8988T (cell line): Measurements from ENCODE around the gene STRA6.

Experiments
- DNase-seq: peaks from one replicate; pipeline ENCODE4 v3.0.0; 2011

STRA6 gene, protein sequence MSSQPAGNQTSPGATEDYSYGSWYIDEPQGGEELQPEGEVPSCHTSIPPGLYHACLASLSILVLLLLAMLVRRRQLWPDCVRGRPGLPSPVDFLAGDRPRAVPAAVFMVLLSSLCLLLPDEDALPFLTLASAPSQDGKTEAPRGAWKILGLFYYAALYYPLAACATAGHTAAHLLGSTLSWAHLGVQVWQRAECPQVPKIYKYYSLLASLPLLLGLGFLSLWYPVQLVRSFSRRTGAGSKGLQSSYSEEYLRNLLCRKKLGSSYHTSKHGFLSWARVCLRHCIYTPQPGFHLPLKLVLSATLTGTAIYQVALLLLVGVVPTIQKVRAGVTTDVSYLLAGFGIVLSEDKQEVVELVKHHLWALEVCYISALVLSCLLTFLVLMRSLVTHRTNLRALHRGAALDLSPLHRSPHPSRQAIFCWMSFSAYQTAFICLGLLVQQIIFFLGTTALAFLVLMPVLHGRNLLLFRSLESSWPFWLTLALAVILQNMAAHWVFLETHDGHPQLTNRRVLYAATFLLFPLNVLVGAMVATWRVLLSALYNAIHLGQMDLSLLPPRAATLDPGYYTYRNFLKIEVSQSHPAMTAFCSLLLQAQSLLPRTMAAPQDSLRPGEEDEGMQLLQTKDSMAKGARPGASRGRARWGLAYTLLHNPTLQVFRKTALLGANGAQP

GRCh38 chr15:74202452-74203401 is at the start of gene STRA6:
STRA6 (minus strand) TSS chr15:74202787; CDS start chr15:74202267, 520 bp downstream.
- DNase-seq, result no peak

DNA sequence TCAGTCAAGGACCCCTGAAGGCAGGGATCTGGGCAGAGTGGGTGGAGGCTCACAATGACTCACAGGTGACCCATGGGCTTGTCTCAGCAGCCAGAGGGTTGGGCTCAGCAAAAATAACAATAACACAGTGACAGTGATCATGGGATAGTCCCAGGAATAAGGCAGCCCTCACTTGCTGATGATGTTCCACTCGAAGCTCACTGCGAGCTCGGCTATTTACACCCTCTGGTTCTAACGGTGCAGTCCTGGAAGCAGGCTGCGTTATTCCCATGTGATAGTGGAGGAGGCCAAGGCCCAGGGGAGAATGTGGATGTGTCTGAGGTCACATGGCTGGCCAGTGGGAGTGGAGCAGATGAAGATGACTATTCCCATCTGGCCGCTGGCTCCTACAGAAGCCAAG is 49.7 kb upstream of the STRA6 start:
- DNase-seq, result no peak

GRCh38 chr15:74251131-74251811 is 48.7 kb upstream of the STRA6 start:
- DNase-seq, result no peak

DNA sequence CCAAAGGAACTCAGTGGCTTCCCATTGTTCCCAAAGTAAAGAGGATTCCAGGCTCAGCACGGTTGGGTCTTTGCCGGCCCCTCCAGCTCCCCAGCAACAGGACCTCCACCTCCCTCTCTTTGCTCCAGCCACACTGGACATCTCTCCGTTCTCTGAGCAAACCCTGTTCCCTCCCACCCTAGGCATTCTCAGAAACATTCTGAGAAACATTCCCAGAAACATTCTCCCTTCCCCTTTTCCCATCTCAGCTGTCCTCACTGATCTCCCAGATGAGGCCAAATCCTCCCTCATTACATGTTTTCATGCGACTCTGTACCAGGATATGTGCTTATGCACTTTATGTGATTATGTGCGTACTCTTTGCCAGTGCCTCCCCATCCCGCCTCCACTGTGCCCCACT is 47.7 kb upstream of the STRA6 start:
- DNase-seq, result no peak

- no peak for DNase-seq
Observed at GRCh38 chr15:74245342-74245931, 42.9 kb upstream of the STRA6 start.

DNA sequence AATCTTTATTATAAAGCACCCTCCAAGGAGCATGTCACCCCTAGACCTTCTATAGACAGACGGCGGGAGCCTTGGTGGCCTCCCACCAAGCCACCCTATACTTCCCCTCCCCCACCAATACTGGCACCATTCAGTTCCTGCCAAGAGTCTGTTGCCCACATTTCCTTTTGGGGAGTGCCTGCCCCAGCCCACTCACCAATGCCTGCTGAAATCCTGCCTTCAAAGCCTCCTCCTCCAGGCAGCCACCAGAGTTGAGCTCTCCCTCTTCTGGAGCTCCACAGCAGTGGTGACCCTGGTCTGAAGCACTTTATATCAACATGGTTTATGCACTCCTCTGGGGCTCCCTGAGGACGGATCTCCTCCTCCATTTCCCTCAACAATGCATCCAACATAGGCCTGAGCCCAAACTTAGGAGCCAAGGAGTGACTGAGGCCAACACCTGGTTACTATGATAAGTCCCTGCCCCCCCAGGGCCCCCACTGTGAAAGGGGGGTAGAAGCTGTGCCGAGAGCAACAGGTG is 42.3 kb upstream of the STRA6 start:
- DNase-seq, result no peak

GRCh38 chr15:74243431-74243830 is 40.8 kb upstream of the STRA6 start:
- no peak for DNase-seq

DNA sequence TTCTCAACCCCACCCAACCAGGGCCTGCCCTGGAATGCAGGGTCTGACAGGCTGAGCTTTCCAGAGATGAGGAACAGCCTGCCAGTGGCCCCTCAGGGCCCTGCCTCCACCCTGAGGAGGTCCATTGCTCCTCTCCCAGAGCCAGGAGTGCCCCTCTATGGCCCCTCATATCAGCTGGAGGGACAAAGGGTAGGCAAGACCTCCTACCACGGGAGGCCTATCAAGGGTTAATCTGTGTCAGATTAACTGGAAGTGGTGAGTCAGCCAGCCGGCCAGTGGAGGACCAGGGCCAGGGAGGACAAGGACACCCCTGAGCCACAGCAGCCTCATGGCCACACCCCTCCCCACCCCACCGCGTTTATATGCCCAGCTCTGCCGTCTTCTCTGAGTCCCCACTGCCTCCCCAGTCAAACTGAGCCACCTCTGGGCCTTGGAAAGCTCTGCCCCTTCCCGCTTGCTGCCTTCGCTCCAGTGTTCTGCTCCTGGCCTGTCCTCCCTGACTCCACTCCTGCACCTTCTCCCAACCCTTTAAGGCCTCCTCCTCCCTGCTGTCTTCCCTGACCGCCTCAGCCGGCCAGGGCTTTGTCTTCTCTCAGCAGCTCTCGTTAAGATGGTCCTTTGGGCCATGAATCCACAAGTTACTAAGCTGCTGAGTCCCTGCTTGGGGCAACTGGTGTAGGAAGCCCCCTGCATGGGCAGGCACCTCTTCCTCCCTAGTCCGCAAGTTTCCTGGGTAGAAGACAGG is 40.0 kb upstream of the STRA6 start:
- DNase-seq, result no peak

DNA sequence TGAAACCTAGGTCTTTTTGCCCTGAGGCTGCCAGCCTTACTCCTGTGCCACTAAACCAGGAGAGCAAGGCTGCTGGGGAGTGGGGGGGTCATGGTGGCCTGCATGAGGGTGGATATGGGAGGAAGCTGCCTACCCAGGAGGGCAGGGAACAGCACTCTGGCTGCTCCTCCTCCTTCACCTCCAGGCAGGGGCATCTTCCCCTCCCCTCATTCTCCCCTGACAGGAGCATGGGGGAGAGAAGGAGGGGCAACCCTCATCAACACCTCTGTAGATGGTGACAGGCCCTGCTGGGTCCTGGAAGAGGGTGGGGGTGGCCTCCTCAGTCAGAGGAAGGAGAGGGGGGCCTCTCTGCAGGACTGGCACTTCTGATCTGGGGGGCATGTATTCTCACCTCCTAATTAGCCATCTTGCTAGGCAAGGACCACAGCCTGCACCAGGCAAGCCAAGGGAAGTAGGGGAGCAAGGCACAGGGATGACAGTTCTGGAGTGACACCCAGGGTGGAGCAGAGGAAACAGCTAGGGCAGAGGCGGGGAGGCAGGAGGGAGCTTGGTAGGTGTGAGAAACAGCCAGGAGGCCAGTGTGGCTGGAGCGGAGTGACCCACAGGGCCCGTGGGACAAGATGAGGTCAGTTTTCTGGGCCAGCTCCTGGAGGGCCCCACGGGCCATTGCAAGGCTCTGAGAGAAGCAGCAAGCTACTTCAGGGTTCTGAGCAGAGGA is 38.5 kb upstream of the STRA6 start:
- DNase-seq, result no peak

DNA sequence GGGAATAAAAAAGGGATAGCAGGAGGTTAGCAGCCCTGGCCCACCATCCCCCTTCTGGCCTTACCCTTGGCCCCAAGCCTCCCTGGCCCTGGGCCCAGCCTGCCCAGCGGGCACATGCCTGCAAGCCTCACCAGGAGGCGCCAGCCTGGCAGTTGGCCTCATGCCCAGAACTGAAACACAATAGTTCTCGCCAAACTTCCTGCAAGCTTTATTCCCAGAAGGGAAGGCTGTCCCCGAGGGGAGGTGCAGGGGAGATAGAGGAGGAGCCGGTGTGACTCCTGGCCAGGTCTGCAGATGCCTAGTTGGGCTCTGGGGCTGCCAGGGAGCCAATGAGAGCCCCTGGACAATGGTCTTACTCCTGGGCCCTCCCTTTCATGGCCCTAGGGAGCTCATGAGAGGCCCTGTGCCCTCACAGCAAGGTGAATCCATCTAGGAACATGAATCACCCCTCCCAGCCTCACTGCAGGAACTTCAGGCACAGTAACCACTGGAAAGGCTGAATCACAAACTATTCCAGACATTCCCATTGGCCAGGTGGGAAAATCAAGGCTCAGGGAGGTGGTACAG is 37.5 kb upstream of the STRA6 start:
- DNase-seq, result peak; percentile 64

DNA sequence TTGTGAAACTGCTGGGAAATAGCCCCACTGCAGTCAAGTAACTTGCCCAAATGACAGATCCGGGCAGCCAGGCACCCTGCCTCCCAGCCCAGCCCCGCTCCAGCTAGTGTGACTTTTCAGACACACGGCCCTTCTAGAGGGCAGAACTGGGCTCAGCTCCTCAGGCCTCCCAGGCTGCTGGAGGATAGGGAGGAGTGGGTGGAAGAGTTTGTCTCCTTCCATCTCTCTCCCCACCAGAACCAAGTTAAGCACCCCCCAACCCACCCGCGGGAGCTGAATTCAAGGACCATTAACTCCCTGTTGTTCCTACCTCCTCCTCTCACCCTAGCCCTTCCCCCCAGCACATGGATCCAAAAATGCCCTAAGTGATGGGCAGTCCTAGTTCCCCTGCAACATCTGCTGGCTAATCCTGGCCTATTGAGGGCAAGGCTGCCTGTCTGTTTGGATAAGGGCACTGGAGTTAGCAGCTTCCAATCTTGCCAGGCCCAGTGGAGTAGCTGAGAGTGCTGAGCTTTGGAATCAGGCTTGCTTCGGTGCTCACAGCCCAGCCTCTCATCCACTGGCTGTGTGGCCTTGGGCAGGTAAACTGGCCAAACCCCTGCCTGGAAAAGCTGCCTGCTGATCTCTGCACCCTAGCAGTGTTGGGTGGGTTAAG is 36.6 kb upstream of the STRA6 start:
- no peak for DNase-seq

DNA sequence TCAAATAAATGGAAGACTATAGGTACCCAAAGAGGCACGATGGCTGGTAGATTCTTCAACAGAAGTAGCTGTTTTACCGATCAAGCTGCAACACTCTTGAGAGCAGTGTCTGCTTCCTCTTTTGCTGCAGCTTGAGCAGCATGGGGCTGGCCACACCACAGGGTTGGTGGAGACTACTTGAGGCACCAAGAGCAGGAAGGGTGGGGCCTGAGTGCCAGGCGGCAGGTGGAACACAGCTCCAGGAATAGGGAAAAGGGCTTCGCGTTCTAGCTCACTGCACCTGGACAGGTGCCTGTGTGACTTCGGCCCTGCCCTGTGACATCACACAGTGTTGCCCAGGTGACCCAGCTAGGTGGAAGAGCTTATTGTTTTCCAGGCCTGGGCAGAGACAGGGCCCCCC is 33.4 kb upstream of the STRA6 start, which contains the start of gene CCDC33:
Gene CCDC33, plus strand, starts transcription at position 365 of the 400 bp plus-strand sequence. CDS start 394 bp downstream, outside the sequence.
- DNase-seq, result no peak

DNA sequence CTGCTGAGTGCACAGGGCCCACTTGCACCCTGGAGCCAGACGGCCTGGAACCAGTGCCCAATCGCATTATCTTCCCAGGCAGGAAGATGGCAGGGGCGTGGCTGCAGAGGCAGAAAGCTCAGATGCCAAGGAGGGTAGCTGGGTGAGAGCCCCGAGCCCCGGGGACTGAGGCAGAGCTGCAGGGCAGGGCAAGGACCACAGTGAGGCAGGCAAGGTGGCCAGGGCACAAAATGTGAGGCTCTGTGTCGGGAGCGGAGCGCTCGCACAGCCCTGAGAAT is 31.9 kb upstream of the STRA6 start:
- DNase-seq, result no peak

DNA sequence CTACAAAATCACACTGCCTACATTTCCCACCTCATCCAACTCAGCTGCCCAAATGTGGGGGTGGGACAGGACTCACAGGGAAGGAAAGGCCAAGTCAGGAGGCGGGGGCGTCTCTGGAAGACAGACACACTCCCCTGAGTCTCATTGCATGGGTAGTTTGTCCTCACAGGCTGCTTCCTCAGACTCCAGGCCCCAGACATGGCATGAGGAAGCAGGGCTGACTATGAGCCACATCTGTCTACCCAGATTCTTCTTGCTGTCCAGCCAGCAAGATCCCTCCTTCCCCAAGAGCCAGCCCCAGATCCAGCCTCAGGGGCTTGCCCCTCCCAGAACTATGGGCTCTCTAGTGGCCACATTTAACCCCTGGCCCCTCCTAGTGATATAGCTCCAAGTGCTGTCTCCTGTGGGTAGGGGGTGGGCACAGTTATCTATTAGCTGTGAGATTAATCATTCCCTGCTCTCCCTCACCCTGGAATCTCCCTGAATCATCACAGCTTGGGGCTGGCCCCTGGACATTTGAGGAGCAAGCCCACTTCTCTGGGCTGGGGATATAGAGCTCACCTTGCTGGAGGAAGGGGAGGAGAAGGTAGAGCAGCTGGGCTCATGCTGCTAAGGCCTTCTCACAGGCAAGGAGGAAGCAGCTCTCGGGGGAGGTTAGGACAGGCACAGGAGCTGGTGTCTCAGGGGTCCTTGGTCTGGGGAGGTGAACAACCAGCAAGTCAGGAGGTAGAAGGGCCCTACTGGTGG is 31.4 kb upstream of the STRA6 start:
- DNase-seq, result no peak

DNA sequence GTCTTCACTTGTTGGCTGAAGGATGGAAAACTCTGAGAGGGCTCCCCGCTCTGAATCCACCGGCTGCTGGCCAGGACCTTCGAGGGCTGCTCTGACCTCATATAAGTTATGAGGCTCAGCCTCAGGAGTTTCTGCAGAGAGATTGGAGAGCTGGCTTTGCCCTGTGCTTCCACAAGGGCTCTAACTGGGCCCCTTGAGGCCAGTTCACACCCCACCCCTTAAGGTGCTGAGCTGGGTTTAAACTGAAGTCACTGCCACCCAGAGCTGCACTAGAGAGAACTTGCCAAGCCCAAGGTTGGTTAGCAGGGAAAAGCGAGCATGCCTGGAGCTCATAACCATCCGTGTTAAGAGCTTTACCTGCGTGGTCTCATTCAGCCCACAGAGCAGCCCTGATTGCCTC is 30.8 kb upstream of the STRA6 start:
- DNase-seq, result no peak

DNA sequence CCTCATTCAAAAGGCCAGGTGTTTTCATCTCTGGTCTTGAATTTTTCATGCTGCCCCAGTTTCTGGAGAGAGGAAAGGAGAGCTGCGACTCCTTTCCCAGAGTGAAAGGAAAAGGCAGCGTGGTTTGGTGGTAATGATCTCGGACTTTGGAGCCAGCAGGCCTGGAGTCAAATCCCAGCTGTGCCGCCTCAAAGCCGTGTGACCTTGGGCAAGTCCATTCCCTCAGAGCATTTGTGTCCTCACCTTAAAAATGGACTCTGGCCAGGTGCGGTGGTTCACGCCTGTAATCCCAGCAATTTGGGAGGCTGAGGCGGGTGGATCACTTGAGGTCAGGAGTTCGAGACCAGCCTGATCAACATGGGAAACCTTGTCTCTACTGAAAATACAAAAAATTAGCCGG is 28.9 kb upstream of the STRA6 start:
- DNase-seq, result no peak

GRCh38 chr15:74229686-74230085 is 27.1 kb upstream of the STRA6 start:
- no peak for DNase-seq

- no peak for DNase-seq
Observed at GRCh38 chr15:74228723-74229081, 26.1 kb upstream of the STRA6 start.
